Measurements from ENCODE around the gene ZBTB20. TPM values are rescaled to one million over a fixed set of nuclear protein-coding genes. Genes with fewer than 3 reads are reported as not detected.
"Not testable (repeated sequence)": the region's sequence is repeated elsewhere in the genome, so short reads cannot be mapped to it uniquely, and the experiment has no call there.

ZBTB20 gene
- total and polyA plus RNA-seq, 4 donors, result 0.88 to 83.2 (median 20.4) TPM

GRCh38 chr3:115186351-115187148 lies 39.5 kb upstream of the ZBTB20 start:
- no peaks in the 10 kb centered on the region for H3K4me1 ChIP-seq (ENCODE audit: control insufficient read depth in 4 of 4, insufficient read depth in 4 of 4, low read length in 3 of 4)
- TF ChIP-seq GABPA (IDR thresholded peaks at IDR 0.05 in 1 of 2, conservative IDR thresholded peaks at IDR 0.05 in 1 of 2) (no peak), CTCF (IDR thresholded peaks at IDR 0.05; ENCODE audit: low read depth, low read length, missing input control) (no peak), EGR1 (IDR thresholded peaks at IDR 0.05; ENCODE audit: low read depth in 2 of 2) (no peak), HNF4A (conservative IDR thresholded peaks at IDR 0.05) (no peak), HNF4G (IDR thresholded peaks at IDR 0.05) (no peak), ZBTB33 (IDR thresholded peaks at IDR 0.05) (no peak), YY1 (IDR thresholded peaks at IDR 0.05) (no peak), REST (IDR thresholded peaks at IDR 0.05) (no peak), SP1 (IDR thresholded peaks at IDR 0.05) (no peak), RXRA (IDR thresholded peaks at IDR 0.05) (no peak), RAD21 (IDR thresholded peaks at IDR 0.05) (no peak), JUND (IDR thresholded peaks at IDR 0.05) (no peak), FOXA1 (IDR thresholded peaks at IDR 0.05) (no peak)
- no peaks in the 10 kb centered on the region for H3K9me3 ChIP-seq (ENCODE audit: control insufficient read depth in 4 of 4, low read length in 3 of 4)
- H3K36me3 ChIP-seq (ENCODE audit: control insufficient read depth in 4 of 4, insufficient read depth in 3 of 4, low read depth in 1 of 4, low read length in 3 of 4), result no peaks in the 10 kb centered on the region
- DNase-seq (ENCODE audit: low spot score), result no peak
- H3K4me3 ChIP-seq (ENCODE audit: low read depth in 1 of 3, low read length in 3 of 3), result no peak overlapping the region
- no peak overlapping the region for H3K9ac ChIP-seq (ENCODE audit: low read depth in 1 of 2, low read length in 2 of 2)
- H3K27me3 ChIP-seq (ENCODE audit: control insufficient read depth in 4 of 4, insufficient read depth in 4 of 4, low read length in 3 of 4), result no peaks in the 10 kb centered on the region
- 72% methylated on average over 6 of the region's 6 CpGs for WGBS
- no peak overlapping the region for H3K27ac ChIP-seq (ENCODE audit: low read depth in 1 of 2, low read length in 2 of 2)

GRCh38 chr3:115184859-115185572 lies 37.9 kb upstream of the ZBTB20 start:
- WGBS, result 97% methylated on average over 32 of the region's 32 CpGs
- H3K4me1 ChIP-seq (ENCODE audit: control insufficient read depth in 4 of 4, insufficient read depth in 4 of 4, low read length in 3 of 4); H3K4me3 ChIP-seq (ENCODE audit: low read depth in 1 of 3, low read length in 3 of 3); H3K27me3 ChIP-seq (ENCODE audit: control insufficient read depth in 4 of 4, insufficient read depth in 4 of 4, low read length in 3 of 4); DNase-seq (ENCODE audit: low spot score); H3K9ac ChIP-seq (ENCODE audit: low read depth in 1 of 2, low read length in 2 of 2); H3K36me3 ChIP-seq (ENCODE audit: control insufficient read depth in 4 of 4, insufficient read depth in 3 of 4, low read depth in 1 of 4, low read length in 3 of 4); H3K27ac ChIP-seq (ENCODE audit: low read depth in 1 of 2, low read length in 2 of 2); H3K9me3 ChIP-seq (ENCODE audit: control insufficient read depth in 4 of 4, low read length in 3 of 4): not testable (repeated sequence)

- H3K9ac ChIP-seq (ENCODE audit: low read depth in 1 of 2, low read length in 2 of 2); H3K27me3 ChIP-seq (ENCODE audit: control insufficient read depth in 4 of 4, insufficient read depth in 4 of 4, low read length in 3 of 4); DNase-seq (ENCODE audit: low spot score); H3K4me3 ChIP-seq (ENCODE audit: low read depth in 1 of 3, low read length in 3 of 3); H3K9me3 ChIP-seq (ENCODE audit: control insufficient read depth in 4 of 4, low read length in 3 of 4); H3K27ac ChIP-seq (ENCODE audit: low read depth in 1 of 2, low read length in 2 of 2); H3K4me1 ChIP-seq (ENCODE audit: control insufficient read depth in 4 of 4, insufficient read depth in 4 of 4, low read length in 3 of 4); H3K36me3 ChIP-seq (ENCODE audit: control insufficient read depth in 4 of 4, insufficient read depth in 3 of 4, low read depth in 1 of 4, low read length in 3 of 4): not testable (repeated sequence)
- 72% methylated on average over 10 of the region's 10 CpGs for WGBS
Observed at GRCh38 chr3:115178930-115179329, 31.8 kb upstream of the ZBTB20 start.

Measured in liver (tissue), 9 donors.